Muscle of leg (tissue), 11 donors: ENCODE measurements around the gene FAM120B. TPM values are rescaled to one million over a fixed set of nuclear protein-coding genes. Genes with fewer than 3 reads are reported as not detected.
"Not testable (repeated sequence)": the region's sequence is repeated elsewhere in the genome, so short reads cannot be mapped to it uniquely, and the experiment has no call there.

Source experiments
- DNase-seq: peaks from one replicate; pipeline ENCODE4 v3.0.0; 2013
- H3K27ac ChIP-seq: one replicate; pipeline ENCODE4 v1.5.1; 2013; ENCODE audit warnings: mild to moderate bottlenecking, low read length, control low read depth
- H3K27me3 ChIP-seq: one replicate; pipeline ENCODE4 v1.6.1; 2013; ENCODE audit warnings: low read length; ENCODE audit not compliant: control insufficient read depth, insufficient read depth
- H3K36me3 ChIP-seq: one replicate; pipeline ENCODE4 v1.6.1; 2013; ENCODE audit warnings: low read length; ENCODE audit not compliant: control insufficient read depth, insufficient read depth
- H3K4me1 ChIP-seq: one replicate; pipeline ENCODE4 v1.6.1; 2013; ENCODE audit warnings: low read length; ENCODE audit not compliant: control insufficient read depth, insufficient read depth
- H3K4me3 ChIP-seq: one replicate; pipeline ENCODE4 v1.5.1; 2013; ENCODE audit warnings: low read length, control low read depth
- H3K9me3 ChIP-seq: replicated peaks from 2 replicates; pipeline ENCODE4 v1.6.1; 2013; ENCODE audit warnings: low read depth, low read length; ENCODE audit not compliant: control insufficient read depth
- WGBS: methylation state at CpG from one replicate; pipeline ENCODE4 v1.1.5; 2013; ENCODE audit warnings: missing lambda C conversion rate; ENCODE audit not compliant: insufficient coverage; 5-methylcytosine and 5-hydroxymethylcytosine counted together
- polyA plus RNA-seq, 8 donors: library from polyadenylated mRNA; unstranded; fragments of 120-200 nt; gene quantifications; one replicate each; pipeline versions ENCODE4 v1.2.1 to v1.2.3, GENCODE V29; 2013; ENCODE audit warnings: inconsistent platforms in 1 of 8, low replicate concordance in 1 of 8; ENCODE audit not compliant: insufficient read length in 8 of 8, insufficient read depth in 1 of 8
- total RNA-seq: library from RNA; stranded (reverse); fragments of 120-200 nt; gene quantifications from one replicate; pipeline ENCODE4 v1.2.4, GENCODE V29; 2013

FAM120B gene
- total and polyA plus RNA-seq, 9 donors, result 19.6 to 29.7 (median 24.7) TPM

DNA sequence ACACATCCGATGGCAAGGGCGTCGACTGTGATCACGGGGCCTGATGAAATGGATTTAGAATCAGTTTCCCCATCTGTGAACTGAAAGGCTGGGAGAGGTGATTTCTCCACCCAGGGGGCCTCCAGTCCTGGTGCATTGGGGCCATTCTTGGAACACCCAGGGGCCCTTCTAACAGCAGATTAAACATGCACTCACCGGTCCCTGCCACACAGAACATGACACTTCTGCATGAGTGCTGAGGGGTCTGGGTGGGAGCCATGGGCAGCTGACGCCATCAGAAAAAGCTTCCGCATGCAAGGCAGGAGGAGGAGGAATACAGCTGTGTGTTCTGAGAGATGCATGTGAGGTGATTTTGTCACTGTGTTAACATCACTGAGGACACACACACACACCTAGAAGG lies 42.5 kb upstream of the FAM120B start:
- Histone ChIP-seq H3K4me1 (peaks cover 36% of the 10 kb centered on the region), H3K9me3 (no peaks in the 10 kb centered on the region), H3K36me3 (no peaks in the 10 kb centered on the region), H3K4me3 (no peak overlapping the region), H3K27me3 (peaks cover 7% of the 10 kb centered on the region), H3K27ac (no peak overlapping the region)
- WGBS, result no CpG with 5 or more reads among the region's 7 CpGs
- no peak for DNase-seq

DNA sequence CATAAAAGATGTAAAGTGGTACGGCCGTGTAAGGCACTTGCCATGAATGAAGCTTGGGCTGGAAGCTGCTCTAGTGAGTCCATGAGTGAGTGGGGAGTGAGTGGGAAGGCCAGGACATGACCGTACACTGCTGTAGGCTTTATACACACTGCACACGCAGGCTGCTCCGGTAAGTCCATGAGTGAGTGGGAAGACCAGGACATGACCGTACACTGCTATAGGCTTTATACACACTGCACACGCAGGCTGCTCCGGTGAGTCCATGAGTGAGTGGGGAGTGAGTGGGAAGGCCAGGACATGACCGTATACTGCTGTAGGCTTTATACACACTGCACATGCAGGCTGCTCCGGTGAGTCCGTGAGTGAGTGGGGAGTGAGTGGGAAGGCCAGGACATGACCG lies 41.9 kb upstream of the FAM120B start:
- WGBS, result 76% methylated on average over 2 of the region's 12 CpGs
- not testable (repeated sequence) for H3K4me3 ChIP-seq, H3K9me3 ChIP-seq, H3K36me3 ChIP-seq, H3K27me3 ChIP-seq, DNase-seq, H3K27ac ChIP-seq
- peaks cover 42% of the 10 kb centered on the region for H3K4me1 ChIP-seq

DNA sequence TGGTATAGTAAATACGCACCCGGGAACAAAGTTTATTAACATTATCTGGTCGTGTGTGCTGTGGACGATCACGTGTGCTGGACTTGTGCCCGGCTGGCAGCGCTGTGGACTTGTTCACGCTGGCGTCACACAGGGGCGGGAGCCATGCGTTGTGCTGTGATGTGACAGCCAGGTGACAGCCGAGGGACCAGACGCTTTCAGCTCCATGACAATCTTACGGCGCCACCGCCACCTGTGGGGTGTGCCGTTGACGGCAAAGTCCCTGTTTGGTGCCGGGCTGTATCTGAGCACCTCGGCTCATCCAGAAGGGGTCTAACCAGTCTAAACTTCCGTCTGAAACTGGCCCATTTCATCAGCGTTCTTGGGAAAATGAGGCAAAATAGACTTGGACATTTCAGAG lies 40.9 kb upstream of the FAM120B start:
- DNase-seq, result peak; percentile 56
- Histone ChIP-seq H3K27ac (peak overlapping the region; percentile 82), H3K4me3 (no peak overlapping the region)

GRCh38 chr6:170266061-170266825 lies 40.3 kb upstream of the FAM120B start:
- Histone ChIP-seq H3K27ac (peak overlapping the region; percentile 82), H3K4me3 (no peak overlapping the region), H3K4me1 (peaks cover 50% of the 10 kb centered on the region), H3K27me3 (peaks cover 7% of the 10 kb centered on the region), H3K9me3 (no peaks in the 10 kb centered on the region), H3K36me3 (no peaks in the 10 kb centered on the region)
- 40% methylated on average over 5 of the region's 18 CpGs for WGBS
- DNase-seq, result peak; percentile 74

More for the DNA sequence above, 40.9 kb upstream of the FAM120B start:
- Histone ChIP-seq H3K9me3 (no peaks in the 10 kb centered on the region), H3K36me3 (no peaks in the 10 kb centered on the region), H3K4me1 (peaks cover 50% of the 10 kb centered on the region), H3K27me3 (peaks cover 7% of the 10 kb centered on the region)
- 64% methylated on average over 20 of the region's 22 CpGs for WGBS

DNA sequence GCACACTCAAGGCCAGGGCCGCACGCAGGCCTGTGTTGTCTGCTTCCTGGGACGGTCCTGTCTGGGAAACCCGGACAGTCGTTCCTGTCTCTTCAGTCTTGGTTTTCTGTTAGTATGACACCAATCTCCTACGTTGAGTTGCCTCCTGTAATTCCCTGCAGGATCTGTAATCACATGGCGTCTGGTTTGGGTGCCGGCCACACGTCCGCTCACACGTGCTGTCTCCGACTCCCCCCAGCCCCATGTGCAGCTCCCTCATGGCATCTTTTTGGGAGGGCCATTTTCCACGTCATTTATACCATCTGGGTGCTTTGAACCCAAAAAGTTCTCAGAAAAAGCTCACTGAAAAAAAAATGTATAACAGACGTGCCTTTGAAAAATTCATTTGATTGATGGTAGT lies 38.9 kb upstream of the FAM120B start:
- Histone ChIP-seq H3K36me3 (no peaks in the 10 kb centered on the region), H3K9me3 (no peaks in the 10 kb centered on the region), H3K4me1 (peaks cover 58% of the 10 kb centered on the region), H3K27ac (no peak overlapping the region), H3K4me3 (no peak overlapping the region), H3K27me3 (peaks cover 2% of the 10 kb centered on the region)
- WGBS, result 66% methylated on average over 12 of the region's 14 CpGs
- no peak for DNase-seq

GRCh38 chr6:170268216-170269129 lies 38.1 kb upstream of the FAM120B start:
- no peak for DNase-seq
- Histone ChIP-seq H3K27me3 (peaks cover 2% of the 10 kb centered on the region), H3K36me3 (no peaks in the 10 kb centered on the region), H3K4me1 (peaks cover 66% of the 10 kb centered on the region), H3K27ac (peak overlapping the region; percentile 72), H3K4me3 (no peak overlapping the region), H3K9me3 (no peaks in the 10 kb centered on the region)
- WGBS, result 79% methylated on average over 15 of the region's 22 CpGs

DNA sequence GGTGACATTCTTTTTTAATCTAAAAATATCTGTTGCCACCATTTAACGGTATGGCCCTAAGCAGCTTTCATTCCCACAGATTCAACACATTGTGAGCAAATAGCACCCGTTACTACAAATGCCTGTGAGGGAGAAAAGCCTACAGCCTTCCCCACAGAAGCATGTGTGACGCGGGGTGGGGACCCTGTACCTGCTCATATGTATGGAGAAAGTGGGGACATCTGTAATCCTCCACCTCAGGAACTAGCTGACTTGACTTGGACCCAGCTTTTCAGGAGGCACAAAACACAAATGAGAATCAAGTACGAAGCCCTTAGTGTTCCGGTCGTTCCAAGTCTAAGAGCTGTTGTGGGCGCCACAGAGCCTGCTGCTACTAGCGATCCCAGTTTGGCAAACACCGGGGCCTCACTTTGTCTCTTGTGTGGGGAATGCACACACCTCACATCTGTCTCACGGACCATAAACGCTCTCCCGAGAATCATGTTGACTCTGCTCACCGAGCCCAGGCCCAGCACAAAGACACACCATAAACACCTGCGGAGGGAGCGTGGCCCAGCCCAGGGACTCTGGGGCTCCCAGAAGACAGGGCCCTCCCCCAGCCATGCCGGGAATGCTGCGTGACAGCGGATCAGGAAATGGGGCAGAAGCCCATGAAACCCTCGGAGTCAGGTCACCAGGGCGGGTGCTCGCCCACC lies 37.3 kb upstream of the FAM120B start:
- no peaks in the 10 kb centered on the region for H3K9me3 ChIP-seq
- peak overlapping the region; percentile 72 for H3K27ac ChIP-seq
- 27% methylated on average over 11 of the region's 22 CpGs for WGBS
- no peak overlapping the region for H3K4me3 ChIP-seq
- H3K4me1 ChIP-seq, result peaks cover 66% of the 10 kb centered on the region
- peaks cover 9% of the 10 kb centered on the region for H3K27me3 ChIP-seq
- no peaks in the 10 kb centered on the region for H3K36me3 ChIP-seq
- no peak for DNase-seq

DNA sequence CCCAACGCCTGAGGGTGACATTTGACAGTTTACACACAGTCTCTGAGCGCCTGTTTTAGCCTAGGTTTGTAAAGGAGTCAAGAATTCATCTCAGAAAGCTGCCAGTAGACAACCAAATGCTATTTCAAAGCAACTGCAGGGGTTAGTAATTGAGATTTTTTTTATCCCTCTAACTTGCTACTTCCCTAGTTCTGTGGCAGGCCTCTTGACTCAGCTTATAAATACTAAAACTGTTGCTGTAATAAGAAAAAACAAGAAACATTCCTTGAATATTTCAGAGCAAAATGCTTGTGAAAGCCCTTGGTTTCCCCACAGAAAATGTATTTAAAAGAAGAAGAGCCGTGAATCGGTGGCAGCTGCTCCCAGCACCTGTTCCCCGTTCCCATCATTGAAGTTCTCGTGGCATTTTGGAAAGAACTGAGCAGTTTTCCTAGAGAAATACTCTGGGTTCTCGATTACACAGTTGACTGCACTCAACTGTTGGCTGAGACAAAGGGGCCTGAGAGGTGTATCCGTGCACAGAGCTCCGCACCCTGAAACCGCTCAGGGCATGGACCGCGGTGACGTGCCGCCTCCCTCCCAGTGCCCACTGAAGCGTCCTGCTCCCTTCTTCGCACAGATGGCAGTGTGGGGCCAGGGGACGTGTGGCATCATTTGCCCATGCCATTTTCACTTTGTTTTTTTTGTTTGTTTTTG lies 36.6 kb upstream of the FAM120B start:
- Histone ChIP-seq H3K27ac (peak overlapping the region; percentile 72), H3K9me3 (no peaks in the 10 kb centered on the region), H3K4me1 (peaks cover 66% of the 10 kb centered on the region), H3K27me3 (peaks cover 9% of the 10 kb centered on the region), H3K36me3 (no peaks in the 10 kb centered on the region), H3K4me3 (no peak overlapping the region)
- 54% methylated on average over 12 of the region's 17 CpGs for WGBS
- peak; percentile 65 for DNase-seq

DNA sequence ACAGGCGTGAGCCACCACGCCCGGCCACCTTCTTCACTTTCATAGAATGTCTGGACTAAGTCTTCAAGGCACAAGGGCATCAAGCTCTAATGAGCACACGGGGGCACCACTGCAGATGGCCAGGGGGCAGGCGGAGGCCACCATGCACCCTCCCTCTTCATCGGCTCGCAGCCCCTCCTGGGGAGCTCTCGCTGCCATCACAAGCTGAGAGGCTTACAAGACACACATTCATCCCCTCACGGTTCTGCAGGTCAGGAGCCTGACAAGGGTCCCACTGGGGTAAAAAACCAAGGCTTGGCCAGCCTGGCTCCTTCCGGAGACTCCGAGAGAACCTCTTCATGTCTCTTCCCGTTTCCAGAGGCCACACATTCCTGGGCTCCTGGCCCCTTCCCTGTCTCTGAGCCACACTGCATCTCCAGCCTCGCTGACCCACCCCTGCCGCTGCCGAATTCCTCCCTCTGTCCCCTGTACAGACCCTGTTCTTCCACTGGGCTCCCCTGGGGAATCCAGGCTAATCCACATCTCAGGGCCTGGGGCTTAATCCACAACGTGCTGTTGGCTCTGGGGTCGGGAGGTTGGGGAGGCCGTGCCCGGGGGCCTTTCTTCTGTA lies 35.5 kb upstream of the FAM120B start:
- no peak for DNase-seq
- H3K9me3 ChIP-seq, result no peaks in the 10 kb centered on the region
- no peak overlapping the region for H3K4me3 ChIP-seq
- WGBS, result 89% methylated on average over 16 of the region's 19 CpGs
- peaks cover 61% of the 10 kb centered on the region for H3K4me1 ChIP-seq
- H3K27ac ChIP-seq, result no peak overlapping the region
- H3K27me3 ChIP-seq, result peaks cover 11% of the 10 kb centered on the region
- no peaks in the 10 kb centered on the region for H3K36me3 ChIP-seq
